K562 (cell line): Measurements from ENCODE around the gene ADK. TPM values are rescaled to one million over a fixed set of nuclear protein-coding genes. Genes with fewer than 3 reads are reported as not detected.

Experiments used
- ATAC-seq: fragments of 200-7000 bp; cut with Tn5 transposase; 3 replicates; pipeline ENCODE4 v1.9.1; 2020; ENCODE audit warnings: moderate library complexity
- BruUV-seq: library from RNA; stranded (reverse); fragments of 400-500 nt; replicated peaks from 2 replicates; lab custom pipeline; 2021; lab: Mats Ljungman, UMichigan
- CTCF ChIA-PET: fragments of 300-600 bp; formaldehyde crosslinking; extraction: SDS; loops from one replicate; lab custom pipeline; 2021; ENCODE audit warnings: low intra/inter-chr PET ratio; lab: Yijun Ruan, JAX
- POLR2A ChIA-PET: fragments of 300-600, 350-650 bp; sonication (Branson Sonifier 250); formaldehyde crosslinking; extraction: SDS; loops from one replicate; lab custom pipeline; 2021; ENCODE audit warnings: antibody characterized with exemption, inconsistent platforms; lab: Yijun Ruan, JAX
- DNase-seq, 4 experiments: peaks; one replicate each; pipeline versions ENCODE4 v3.0.0 to v3.0.0-alpha.2; 2011 to 2018; ENCODE audit warnings: low spot score in 3 of 4, mixed read lengths in 3 of 4; ENCODE audit errors: extremely low read depth in 1 of 4
- FAIRE-seq: peaks from 2 replicates; lab custom pipeline; 2011; peaks lifted over from hg19 to GRCh38; lab: Jason Lieb, UNC
- H2AFZ ChIP-seq: 2 replicates; pipeline ENCODE4 v1.6.0; 2011; ENCODE audit warnings: low read depth, low read length, control low read depth, inconsistent platforms
- H3K27ac ChIP-seq: fragments of 200-600 bp; 3 replicates; pipeline ENCODE4 v1.8.0; 2011; ENCODE audit warnings: low read depth, mild to moderate bottlenecking, control low read depth, inconsistent platforms, low read length, moderate library complexity, mixed read lengths; ENCODE audit errors: extremely low read depth
- H3K27me3 ChIP-seq, 2 experiments: fragments of 300-600 bp in 1 of 2; 2 replicates in 1 of 2; 3 replicates in 1 of 2; pipeline versions ENCODE4 v1.6.0 to v1.8.0; 2011; ENCODE audit warnings: inconsistent platforms in 2 of 2, low read length in 2 of 2, mild to moderate bottlenecking in 1 of 2, mixed read lengths in 1 of 2, moderate library complexity in 1 of 2; ENCODE audit not compliant: control insufficient read depth in 2 of 2, insufficient read depth in 2 of 2
- H3K36me3 ChIP-seq: fragments of 300-600 bp; 3 replicates; pipeline ENCODE4 v1.8.0; 2011; ENCODE audit warnings: mild to moderate bottlenecking, low read length, inconsistent platforms; ENCODE audit not compliant: control insufficient read depth, insufficient read depth
- H3K4me1 ChIP-seq, 2 experiments: fragments of 200-600 bp in 1 of 2; replicated peaks in 1 of 2; 2 replicates in 1 of 2; 3 replicates in 1 of 2; pipeline versions ENCODE4 v1.5.1 to v1.8.0; 2011; ENCODE audit warnings: inconsistent platforms in 2 of 2, low read length in 2 of 2, mild to moderate bottlenecking in 1 of 2, mixed read lengths in 1 of 2, moderate library complexity in 1 of 2; ENCODE audit not compliant: control insufficient read depth in 2 of 2, insufficient read depth in 2 of 2
- H3K4me2 ChIP-seq: 2 replicates; pipeline ENCODE4 v1.6.1; 2011; ENCODE audit warnings: low read length, control low read depth, inconsistent platforms, mixed read lengths; ENCODE audit not compliant: insufficient read depth
- H3K4me3 ChIP-seq: fragments of 200-600 bp; sonication (generic), shearing (Covaris generic); 2 replicates; pipeline ENCODE4 v1.5.1; 2016; ENCODE audit warnings: control low read depth, inconsistent platforms
- H3K79me2 ChIP-seq: fragments of 200-600 bp; 3 replicates; pipeline ENCODE4 v1.8.0; 2011; ENCODE audit warnings: low read length, inconsistent platforms; ENCODE audit not compliant: control insufficient read depth, insufficient read depth
- H3K9ac ChIP-seq, 2 experiments: 2 replicates each; pipeline versions ENCODE4 v1.6.0 to v1.6.1; 2011; ENCODE audit warnings: low read depth in 2 of 2, low read length in 2 of 2, control low read depth in 1 of 2, inconsistent platforms in 1 of 2, mild to moderate bottlenecking in 1 of 2, mixed read lengths in 1 of 2; ENCODE audit not compliant: insufficient read depth in 1 of 2
- H3K9me1 ChIP-seq: one replicate; pipeline ENCODE4 v1.6.0; 2011; ENCODE audit warnings: inconsistent platforms, mild to moderate bottlenecking, low read length, moderate library complexity; ENCODE audit not compliant: control insufficient read depth, insufficient read depth
- H3K9me3 ChIP-seq: replicated peaks from 2 replicates; pipeline ENCODE4 v1.5.1; 2011; ENCODE audit warnings: low read depth, low read length, inconsistent platforms; ENCODE audit not compliant: control insufficient read depth, insufficient read depth
- H4K20me1 ChIP-seq: replicated peaks from 2 replicates; pipeline ENCODE4 v1.6.1; 2011; ENCODE audit warnings: low read length, inconsistent platforms, mixed read lengths; ENCODE audit not compliant: control insufficient read depth, insufficient read depth
- ARID4B ChIP-seq: sonication (generic); formaldehyde crosslinking; IDR thresholded peaks from 2 replicates; pipeline ENCODE4 v1.8.0; 2022; ENCODE audit warnings: mild to moderate bottlenecking, missing genetic modification reagents
- CBX5 ChIP-seq: IDR thresholded peaks from 2 replicates; pipeline ENCODE4 v1.6.1; 2014; ENCODE audit warnings: low read depth, borderline replicate concordance
- KAT2B ChIP-seq: IDR thresholded peaks from one replicate; pipeline ENCODE4 v1.6.1; 2012; ENCODE audit warnings: low read depth, mild to moderate bottlenecking, control low read depth, inconsistent platforms, low read length, moderate library complexity
- PML ChIP-seq: IDR thresholded peaks from 2 replicates; pipeline ENCODE4 v1.6.1; 2012; ENCODE audit warnings: low read length, inconsistent platforms
- TAF1 ChIP-seq: IDR thresholded peaks from 2 replicates; pipeline ENCODE4 v1.6.1; 2011; ENCODE audit warnings: mild to moderate bottlenecking, low read length, moderate library complexity; ENCODE audit not compliant: insufficient read depth, control insufficient read depth, severe bottlenecking; ENCODE audit errors: extremely low read depth
- XRCC5 ChIP-seq: fragments of 200-400 bp; formaldehyde crosslinking; IDR thresholded peaks from 2 replicates; pipeline ENCODE4 v1.6.1; 2017; ENCODE audit warnings: low read depth, mild to moderate bottlenecking, low read length
- ZC3H8 ChIP-seq: fragments of 450-650 bp; IDR thresholded peaks from 2 replicates; pipeline ENCODE4 v1.6.1; 2017
- ZFX ChIP-seq: sonication (generic); formaldehyde crosslinking; IDR thresholded peaks from 2 replicates; pipeline ENCODE4 v1.8.0; 2022; ENCODE audit warnings: mild to moderate bottlenecking, missing genetic modification reagents, moderate library complexity
- ZNF324 ChIP-seq: fragments of 250-450 bp; sonication (Bioruptor Pico); IDR thresholded peaks from 2 replicates; pipeline ENCODE4 v1.4.0; 2020; ENCODE audit warnings: mild to moderate bottlenecking
- WGBS: fragments of 100-300 bp; shearing (Covaris generic); methylation state at CpG from one replicate; pipeline ENCODE4 v1.1.6; 2016; ENCODE audit warnings: low coverage, mixed read lengths; ENCODE audit not compliant: insufficient coverage; ENCODE audit errors: missing lambda C conversion rate; 5-methylcytosine and 5-hydroxymethylcytosine counted together
- in situ Hi-C: fragments of 300-500 bp; cut with MboI; formaldehyde crosslinking; loops from 4 replicates; pipeline ENCODE4 v1.15.0; 2018; ENCODE audit warnings: inconsistent platforms, mixed read lengths
- intact Hi-C: fragments of 100-400 bp; cut with micrococcal nuclease; formaldehyde crosslinking; loops from 2 replicates; pipeline ENCODE4 v1.14.2; 2022
- polyA plus RNA-seq, 8 experiments: library from polyadenylated mRNA; depleted of rRNA in 4 of 8; stranded (reverse) in 5 of 8; unstranded in 3 of 8; fragments of >200 nt; fragmentation: Nextera tagmentation in 2 of 8; fragmentation: Illumina TruSeq in 1 of 8; extraction: Ambion mirVana in 2 of 8; extraction: Trizol in 1 of 8; gene quantifications; 2 replicates each; pipeline versions ENCODE4 v1.2.1 to v1.2.3, GENCODE V29; 2011 to 2014; ENCODE audit warnings: inconsistent platforms in 1 of 8, missing spikeins in 1 of 8
- total RNA-seq, 7 experiments: library from RNA; depleted of rRNA in 6 of 7; stranded (reverse); fragments of >200 nt in 6 of 7; fragmentation: Illumina TruSeq in 2 of 7; extraction: Trizol in 2 of 7; gene quantifications; 2 replicates each; pipeline versions ENCODE4 v1.2.1 to v1.2.3, GENCODE V29; 2011 to 2021; ENCODE audit warnings: low replicate concordance in 1 of 7

Gene ADK
- total and polyA plus RNA-seq, 9 of the 15 experiments (the other 6 are each of a cell fraction or from before 2014, with no cell fraction given) = 54.2 to 97.8 (median 73.6) TPM

GRCh38 chr10:74669210-74669609 is 518.2 kb downstream of the ADK start:
- no peaks in the 10 kb centered on the region for H3K79me2 ChIP-seq
- no peaks in the 10 kb centered on the region for H3K9me1 ChIP-seq
- 33% methylated on average over 3 of the region's 3 CpGs for WGBS
- H3K27ac ChIP-seq = no peak overlapping the region
- no TSS peak for BruUV-seq
- DNase-seq (no peak), ATAC-seq (no peak), FAIRE-seq (no peak)
- peaks cover 20% of the 10 kb centered on the region; the same call in 2 of the 3 replicates for H3K36me3 ChIP-seq
- no peak overlapping the region for H3K4me2 ChIP-seq
- intact Hi-C loops = no loop called here
- H3K27me3 ChIP-seq = no peaks in the 10 kb centered on the region
- H3K9me3 ChIP-seq = no peaks in the 10 kb centered on the region
- POLR2A ChIA-PET = interaction anchor here (0.6 kb wide), 1 partner anchor 434 kb away, joined by 3 read pairs; no protein-coding TSS in a partner anchor
- H3K4me3 ChIP-seq = no peak overlapping the region
- no peak overlapping the region for H2AFZ ChIP-seq
- no peak for TF ChIP-seq TAF1
- no peak for TF ChIP-seq XRCC5
- no peak for TF ChIP-seq ARID4B
- TF ChIP-seq CBX5 = no peak
- TF ChIP-seq ZC3H8 = no peak
- TF ChIP-seq PML = no peak
- no peak for TF ChIP-seq KAT2B
- no peak for TF ChIP-seq ZNF324 (CRISPR knock-in tag)
- no peak for TF ChIP-seq ZFX (CRISPR knock-in tag)
- in situ Hi-C loops = no loop called here
- H3K4me1 ChIP-seq = no peaks in the 10 kb centered on the region
- no peak overlapping the region for H3K9ac ChIP-seq
- CTCF ChIA-PET = no interaction called here
- no peaks in the 10 kb centered on the region for H4K20me1 ChIP-seq
